Body of pancreas (tissue), 4 donors: ENCODE data around the gene ATXN3.

Experiments used
- CTCF ChIP-seq, 7 experiments: fragments of 450-650 bp in 4 of 7; fragments of 200-600 bp in 3 of 7; sonication (generic) in 3 of 7; IDR thresholded peaks; one replicate each; pipeline ENCODE4 v1.5.1; 2016 to 2019; ENCODE audit warnings: antibody characterized with exemption in 7 of 7
- POLR2A ChIP-seq, 3 donors: fragments of 450-650 bp; IDR thresholded peaks; one replicate each; pipeline ENCODE4 v1.6.1; 2016; ENCODE audit warnings: antibody characterized with exemption in 3 of 3, mild to moderate bottlenecking in 2 of 3

GRCh38 chr14:92074555-92074954 is 31.8 kb downstream of the ATXN3 start:
- no peak for TF ChIP-seq CTCF (IDR thresholded peaks at IDR 0.05)
- TF ChIP-seq POLR2A (IDR thresholded peaks at IDR 0.05): no peak
